Right kidney (tissue), 1 donor: ENCODE data around the gene SPOUT1.

ENCODE experiments used
- DNase-seq: peaks from one replicate; pipeline ENCODE4 v3.0.0-alpha.2; 2016

Gene SPOUT1

GRCh38 chr9:128838338-128838737 is 8.7 kb upstream of the SPOUT1 start:
- no peak for DNase-seq

GRCh38 chr9:128836509-128837145 is 7.0 kb upstream of the SPOUT1 start:
- DNase-seq: no peak

DNA sequence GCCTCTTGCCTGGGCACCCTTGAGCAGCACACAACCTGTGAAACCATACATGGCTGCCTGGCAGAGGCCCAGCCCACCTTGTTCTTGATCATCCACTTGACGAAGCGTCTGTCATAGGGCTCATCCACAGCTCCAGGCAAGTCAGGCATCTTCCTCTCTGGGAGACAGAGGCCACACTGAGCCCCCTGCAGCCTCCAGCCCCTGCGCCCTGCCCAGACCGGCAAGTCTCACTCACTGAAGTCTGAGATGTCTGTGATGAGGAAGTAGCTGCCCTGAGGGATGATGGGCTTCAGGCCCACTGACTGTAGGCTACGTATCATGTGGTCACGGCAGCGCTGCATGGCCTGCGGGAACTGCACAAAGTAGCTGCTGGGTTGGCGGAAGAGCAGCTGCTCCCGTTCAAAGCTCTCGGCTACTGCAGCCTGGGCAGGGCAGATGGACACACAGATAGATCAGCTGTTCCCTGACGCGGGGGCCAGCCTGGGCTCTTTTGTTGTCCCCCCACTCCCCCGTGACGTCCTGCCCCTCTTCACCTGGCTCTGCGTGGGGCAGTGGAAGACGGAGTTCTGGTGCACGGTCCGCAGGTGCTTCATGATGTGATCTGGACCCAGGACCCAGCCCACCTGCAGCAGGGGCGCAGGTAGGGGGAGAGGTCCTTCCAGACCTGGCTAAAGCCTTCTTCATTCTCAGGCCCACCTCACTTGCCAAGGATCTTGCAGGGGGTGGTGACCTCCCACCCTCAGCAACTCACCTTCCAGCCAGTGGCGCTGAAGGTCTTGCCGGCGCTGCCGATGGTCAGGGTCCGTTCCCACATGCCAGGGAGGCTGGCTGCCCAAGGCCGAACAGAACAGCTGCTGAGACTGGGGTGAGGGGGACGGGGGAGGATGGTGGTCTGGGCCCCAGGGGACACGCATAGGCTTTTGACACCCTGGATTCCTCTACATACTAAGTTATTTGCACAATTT is 5.9 kb upstream of the SPOUT1 start:
- DNase-seq: no peak

GRCh38 chr9:128833696-128834095 is 4.1 kb upstream of the SPOUT1 start:
- no peak for DNase-seq

GRCh38 chr9:128828719-128829452 is 708 bp downstream of the SPOUT1 start:
- DNase-seq: no peak

- no peak for DNase-seq
Measured at GRCh38 chr9:128828267-128828666, 1.3 kb downstream of the SPOUT1 start.

- no peak for DNase-seq
Measured at GRCh38 chr9:128825923-128826700, 3.5 kb downstream of the SPOUT1 start.

DNA sequence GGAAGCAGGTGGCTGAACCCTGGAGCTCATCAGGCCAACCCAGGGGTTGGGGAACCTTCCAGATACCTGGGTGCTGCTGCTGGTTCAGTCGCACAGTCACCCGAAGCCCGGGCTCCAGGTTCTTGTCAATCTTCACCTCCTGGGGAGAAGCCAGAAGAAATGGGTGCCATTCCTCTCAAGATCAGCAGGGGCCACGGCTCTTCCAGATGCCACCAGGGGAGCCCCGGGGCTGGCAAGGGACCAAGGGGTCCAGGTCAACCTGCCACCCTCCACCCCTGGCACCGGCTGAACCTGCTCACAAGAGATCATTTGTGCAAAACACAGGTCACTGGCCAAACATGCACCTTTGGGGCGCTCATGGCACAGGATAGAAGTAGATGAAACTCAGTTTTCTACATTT is 4.7 kb downstream of the SPOUT1 start:
- DNase-seq: no peak

DNA sequence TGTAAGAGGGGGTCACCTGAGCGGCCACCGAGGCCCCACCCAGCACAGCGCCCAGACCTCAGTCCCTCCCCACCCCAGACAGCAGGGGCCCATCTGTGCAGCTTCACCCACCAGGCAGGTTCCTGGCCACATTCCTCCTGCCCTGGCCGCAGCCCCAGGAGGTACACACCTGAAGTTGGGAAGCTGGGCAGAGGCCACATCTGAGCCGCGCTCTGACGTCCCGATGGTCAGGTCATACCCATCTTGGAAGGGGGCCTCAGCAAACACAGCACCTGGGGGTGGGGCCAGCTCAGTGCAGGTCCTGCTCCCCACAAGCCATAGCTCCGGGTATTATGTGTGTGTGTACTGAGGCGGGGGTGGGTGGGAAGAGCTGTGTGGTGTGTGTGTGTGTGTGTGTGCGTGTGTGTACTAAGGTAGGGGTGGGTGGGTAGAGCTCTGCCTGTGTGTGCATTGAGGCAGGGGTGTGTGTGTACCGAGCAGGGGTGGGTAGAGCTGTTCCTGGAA is 5.6 kb downstream of the SPOUT1 start:
- no peak for DNase-seq

GRCh38 chr9:128823362-128823902 is 6.2 kb downstream of the SPOUT1 start:
- DNase-seq: no peak

GRCh38 chr9:128822407-128823042 is 7.1 kb downstream of the SPOUT1 start:
- no peak for DNase-seq

- no peak for DNase-seq
Measured at GRCh38 chr9:128821584-128822406, 7.8 kb downstream of the SPOUT1 start.

GRCh38 chr9:128820665-128821583 is 8.7 kb downstream of the SPOUT1 start:
- no peak for DNase-seq

GRCh38 chr9:128819716-128820664 is 9.6 kb downstream of the SPOUT1 start:
- no peak for DNase-seq

GRCh38 chr9:128818839-128819715 is 10.5 kb downstream of the SPOUT1 start:
- DNase-seq: peak; percentile 71

GRCh38 chr9:128818099-128818838 is 11.3 kb downstream of the SPOUT1 start, which contains the start of gene ENDOG:
ENDOG (plus strand) TSS chr9:128818500; CDS start chr9:128818685, 185 bp downstream.
- DNase-seq: peak; percentile 96
